GM18511 (cell line): ENCODE measurements around the gene FBLN7.

ENCODE experiments used
- ATAC-seq: cut with Tn5 transposase; IDR thresholded peaks from one replicate; pipeline ENCODE4 v1.9.1; 2021; ENCODE audit warnings: mild to moderate bottlenecking, moderate library complexity; ENCODE audit not compliant: unreplicated experiment

The FBLN7 gene

DNA sequence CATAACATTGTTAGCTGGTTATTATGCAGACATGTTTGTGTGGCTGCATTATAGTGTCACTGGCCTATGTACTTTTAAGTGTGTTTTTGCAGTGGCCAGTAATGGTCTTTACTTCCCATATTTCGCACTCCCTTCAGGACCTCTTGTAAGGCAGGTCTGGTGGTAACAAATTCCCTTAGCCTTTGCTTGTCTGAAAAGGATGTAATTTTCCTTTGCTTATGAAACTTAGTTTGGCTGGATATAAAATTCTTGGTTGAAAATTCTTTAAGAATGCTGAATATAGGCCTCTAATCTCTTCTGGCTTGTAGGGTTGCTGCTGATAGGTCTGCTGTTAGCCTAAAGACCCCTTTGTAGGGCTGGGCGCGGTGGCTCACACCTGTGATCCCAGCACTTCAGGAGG lies 82.0 kb downstream of the FBLN7 start:
- no peak for ATAC-seq

DNA sequence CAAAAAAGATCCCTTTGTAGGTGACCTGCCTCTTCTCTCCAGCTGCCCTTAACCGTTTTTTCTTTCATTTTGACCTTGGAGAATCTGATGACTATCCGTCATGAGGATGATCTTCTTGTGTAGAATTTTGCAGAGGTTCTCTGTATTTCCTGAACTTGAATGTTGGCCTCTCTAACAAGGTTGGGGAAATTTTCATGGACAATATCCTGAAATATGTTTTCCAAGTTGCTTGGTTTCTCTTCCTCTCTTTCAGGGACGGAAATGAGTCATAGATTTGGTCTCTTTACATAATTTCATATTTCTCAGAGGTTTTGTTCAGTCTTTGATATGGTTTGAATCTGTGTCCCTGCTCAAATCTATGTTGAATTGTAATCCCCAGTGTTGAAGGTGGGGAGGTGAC lies 82.6 kb downstream of the FBLN7 start:
- no peak for ATAC-seq

DNA sequence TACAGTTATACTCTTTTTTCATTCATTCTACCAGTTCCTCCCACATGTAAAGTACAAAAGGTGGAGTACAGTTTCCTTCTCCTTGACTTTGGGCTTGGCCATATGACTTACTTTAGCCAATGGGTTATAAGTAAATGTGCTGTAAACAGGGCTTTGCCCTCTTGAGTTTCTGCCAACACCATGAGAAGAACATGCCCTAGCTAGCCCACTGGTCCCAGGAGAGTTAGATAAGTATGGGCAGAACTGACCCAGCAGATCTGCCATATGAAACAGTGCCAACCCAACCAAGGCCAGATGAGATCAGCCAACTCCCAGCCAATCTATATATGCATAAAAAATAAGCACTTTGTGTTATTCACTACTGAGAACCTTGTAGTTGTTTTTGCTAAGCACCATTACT lies 91.2 kb downstream of the FBLN7 start:
- no peak for ATAC-seq

DNA sequence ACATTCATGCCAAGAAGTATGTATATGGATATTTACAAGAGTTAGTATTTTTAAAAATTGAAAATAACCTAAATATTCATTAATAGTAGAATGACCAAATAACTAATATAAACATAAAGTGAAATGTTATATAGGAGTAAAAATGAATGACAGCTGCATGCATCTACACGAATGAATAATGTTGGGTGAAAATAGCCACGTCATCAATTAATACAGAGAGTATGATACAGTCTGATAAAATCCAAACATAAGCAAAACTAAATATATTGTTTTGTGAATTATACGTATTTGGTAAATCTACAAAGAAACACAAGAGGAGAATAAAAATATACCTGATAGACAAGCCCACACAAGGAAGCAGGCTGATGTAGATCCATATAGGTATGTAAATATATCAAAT lies 92.2 kb downstream of the FBLN7 start:
- no peak for ATAC-seq
